Neuronal stem cell (in vitro differentiated cells): ENCODE measurements around the gene SH3RF2.

Experiments
- DNase-seq: peaks from one replicate; pipeline ENCODE4 v3.0.0-alpha.2; 2013; ENCODE audit warnings: low spot score
- H2AFZ ChIP-seq: one replicate; pipeline ENCODE4 v1.6.1; 2013; ENCODE audit warnings: mild to moderate bottlenecking, low read length, inconsistent platforms
- H2AK5ac ChIP-seq: 2 replicates; pipeline ENCODE4 v1.6.1; 2013; ENCODE audit warnings: low read depth, mild to moderate bottlenecking, inconsistent platforms, low read length, moderate library complexity, mixed read lengths
- H2BK120ac ChIP-seq: 2 replicates; pipeline ENCODE4 v1.6.1; 2013; ENCODE audit warnings: low read depth, mild to moderate bottlenecking, inconsistent platforms, low read length, moderate library complexity, mixed read lengths
- H2BK12ac ChIP-seq: one replicate; pipeline ENCODE4 v1.6.1; 2013; ENCODE audit warnings: low read length, inconsistent platforms
- H2BK15ac ChIP-seq: 2 replicates; pipeline ENCODE4 v1.6.1; 2013; ENCODE audit warnings: mild to moderate bottlenecking, low read length, inconsistent platforms, mixed read lengths
- H2BK5ac ChIP-seq: one replicate; pipeline ENCODE4 v1.6.1; 2013; ENCODE audit warnings: inconsistent platforms, mild to moderate bottlenecking, low read length, moderate library complexity
- H3K14ac ChIP-seq: one replicate; pipeline ENCODE4 v1.6.1; 2013; ENCODE audit warnings: low read length, inconsistent platforms
- H3K18ac ChIP-seq: 2 replicates; pipeline ENCODE4 v1.6.1; 2013; ENCODE audit warnings: low read length, inconsistent platforms
- H3K23ac ChIP-seq: 2 replicates; pipeline ENCODE4 v1.6.1; 2013; ENCODE audit warnings: low read depth, mild to moderate bottlenecking, mixed read lengths, low read length, inconsistent platforms; ENCODE audit not compliant: poor library complexity
- H3K27ac ChIP-seq: replicated peaks from 3 replicates; pipeline ENCODE4 v1.5.1; 2013; ENCODE audit warnings: low read length, inconsistent platforms
- H3K27me3 ChIP-seq, 3 experiments: 2 replicates each; pipeline ENCODE4 v1.6.1; 2013; ENCODE audit warnings: low read length in 3 of 3, mild to moderate bottlenecking in 2 of 3, inconsistent platforms in 1 of 3, low read depth in 1 of 3, mixed read lengths in 1 of 3, moderate library complexity in 1 of 3; ENCODE audit not compliant: control insufficient read depth in 3 of 3, insufficient read depth in 3 of 3
- H3K36me3 ChIP-seq, 2 donors: replicated peaks in 1 of 2; 2 replicates each; pipeline ENCODE4 v1.6.1; 2013; ENCODE audit warnings: low read length in 2 of 2; ENCODE audit not compliant: control insufficient read depth in 2 of 2, insufficient read depth in 2 of 2
- H3K4ac ChIP-seq: 2 replicates; pipeline ENCODE4 v1.6.1; 2013; ENCODE audit warnings: inconsistent platforms, mild to moderate bottlenecking, low read length, moderate library complexity
- H3K4me1 ChIP-seq, 2 donors: 1 replicate in 1 of 2; 2 replicates in 1 of 2; pipeline ENCODE4 v1.6.1; 2013; ENCODE audit warnings: low read length in 2 of 2, low read depth in 1 of 2; ENCODE audit not compliant: control insufficient read depth in 2 of 2, insufficient read depth in 1 of 2
- H3K4me2 ChIP-seq: one replicate; pipeline ENCODE4 v1.6.1; 2013; ENCODE audit warnings: mild to moderate bottlenecking, low read length, inconsistent platforms; ENCODE audit not compliant: insufficient read depth, poor library complexity, severe bottlenecking
- H3K4me3 ChIP-seq, 2 donors: 2 replicates each; pipeline ENCODE4 v1.5.1; 2013; ENCODE audit warnings: low read length in 2 of 2, mild to moderate bottlenecking in 2 of 2, inconsistent platforms in 1 of 2, moderate library complexity in 1 of 2
- H3K79me1 ChIP-seq: one replicate; pipeline ENCODE4 v1.6.1; 2013; ENCODE audit warnings: low read depth, mild to moderate bottlenecking, inconsistent platforms, low read length, moderate library complexity
- H3K9ac ChIP-seq: one replicate; pipeline ENCODE4 v1.6.1; 2013; ENCODE audit warnings: mild to moderate bottlenecking, low read depth, low read length, inconsistent platforms; ENCODE audit not compliant: poor library complexity
- H3K9me3 ChIP-seq, 2 donors: replicated peaks in 1 of 2; 2 replicates each; pipeline versions ENCODE3 to v1.6.1; 2013; ENCODE audit warnings: low read length in 2 of 2, mild to moderate bottlenecking in 2 of 2, inconsistent platforms in 1 of 2, low read depth in 1 of 2, mixed read lengths in 1 of 2, moderate library complexity in 1 of 2; ENCODE audit not compliant: control insufficient read depth in 2 of 2, insufficient read depth in 1 of 2
- H4K8ac ChIP-seq: one replicate; pipeline ENCODE4 v1.6.1; 2013; ENCODE audit warnings: low read depth, mild to moderate bottlenecking, inconsistent platforms, low read length, moderate library complexity
- H4K91ac ChIP-seq: one replicate; pipeline ENCODE4 v1.6.1; 2013; ENCODE audit warnings: low read length, low read depth, mild to moderate bottlenecking, inconsistent platforms; ENCODE audit not compliant: poor library complexity
- WGBS, 2 donors: extraction: QIAGEN DNeasy Blood & Tissue Kit; methylation state at CpG; one replicate each; pipeline ENCODE4 v1.1.7; 2013; ENCODE audit warnings: missing lambda C conversion rate in 2 of 2, mixed read lengths in 1 of 2; ENCODE audit not compliant: insufficient read length in 2 of 2, insufficient replicate concordance in 1 of 2; ENCODE audit errors: extremely low coverage in 2 of 2; 5-methylcytosine and 5-hydroxymethylcytosine counted together

Gene SH3RF2

DNA sequence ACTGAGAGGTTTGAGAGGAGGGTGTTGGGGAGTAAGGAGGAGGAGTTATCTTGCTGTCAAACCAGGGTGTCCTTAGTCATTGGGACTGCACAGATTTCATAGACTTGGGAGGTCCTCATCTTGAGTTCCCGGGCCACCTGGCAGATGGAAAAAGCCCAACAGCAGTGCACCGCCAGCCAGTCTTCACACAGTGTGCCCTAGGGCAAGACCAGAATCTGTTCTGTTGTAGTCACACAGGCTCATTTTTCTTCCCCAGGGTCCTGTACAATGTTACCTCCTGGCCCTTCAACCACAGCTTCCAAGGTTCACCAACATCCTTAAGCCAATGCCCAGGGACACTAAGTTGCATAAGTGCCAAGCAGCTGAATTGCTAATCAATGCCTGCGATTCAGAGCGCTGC lies 148.0 kb downstream of the SH3RF2 start:
- Histone ChIP-seq H2AK5ac (no peak overlapping the region), H3K4ac (no peak overlapping the region), H3K14ac (no peak overlapping the region), H3K4me3 (no peak overlapping the region), H2BK5ac (no peak overlapping the region), H2BK120ac (no peak overlapping the region), H3K36me3 (no peaks in the 10 kb centered on the region), H2AFZ (no peak overlapping the region), H2BK15ac (no peak overlapping the region), H3K27ac (no peak overlapping the region), H3K9ac (no peak overlapping the region), H3K23ac (no peak overlapping the region), H3K27me3 (no peaks in the 10 kb centered on the region), H3K4me1 (no peaks in the 10 kb centered on the region), H2BK12ac (no peak overlapping the region), H3K18ac (no peak overlapping the region), H4K91ac (no peak overlapping the region), H3K79me1 (no peaks in the 10 kb centered on the region), H3K4me2 (no peak overlapping the region), H3K9me3 (no peaks in the 10 kb centered on the region), H4K8ac (no peak overlapping the region)
- DNase-seq: no peak
- WGBS, 2 donors: no CpG with 5 or more reads among the region's 4 CpGs

GRCh38 chr5:146088098-146088497 lies 151.7 kb downstream of the SH3RF2 start:
- H2BK15ac ChIP-seq: no peak overlapping the region
- no peak overlapping the region for H3K27ac ChIP-seq
- no peak overlapping the region for H3K9ac ChIP-seq
- H4K91ac ChIP-seq: no peak overlapping the region
- no peak overlapping the region for H3K4me2 ChIP-seq
- no CpG with 5 or more reads among the region's 3 CpGs for WGBS, 2 donors
- no peak overlapping the region for H2AK5ac ChIP-seq
- no peak overlapping the region for H3K14ac ChIP-seq
- H3K36me3 ChIP-seq: no peaks in the 10 kb centered on the region
- no peaks in the 10 kb centered on the region for H3K4me1 ChIP-seq
- H3K9me3 ChIP-seq: no peaks in the 10 kb centered on the region
- DNase-seq: no peak
- no peak overlapping the region for H2BK5ac ChIP-seq
- H2BK120ac ChIP-seq: no peak overlapping the region
- H3K4me3 ChIP-seq: no peak overlapping the region
- H3K23ac ChIP-seq: no peak overlapping the region
- H3K4ac ChIP-seq: no peak overlapping the region
- no peak overlapping the region for H4K8ac ChIP-seq
- no peak overlapping the region for H3K18ac ChIP-seq
- H3K27me3 ChIP-seq: no peaks in the 10 kb centered on the region
- no peaks in the 10 kb centered on the region for H3K79me1 ChIP-seq
- no peak overlapping the region for H2BK12ac ChIP-seq
- no peak overlapping the region for H2AFZ ChIP-seq

DNA sequence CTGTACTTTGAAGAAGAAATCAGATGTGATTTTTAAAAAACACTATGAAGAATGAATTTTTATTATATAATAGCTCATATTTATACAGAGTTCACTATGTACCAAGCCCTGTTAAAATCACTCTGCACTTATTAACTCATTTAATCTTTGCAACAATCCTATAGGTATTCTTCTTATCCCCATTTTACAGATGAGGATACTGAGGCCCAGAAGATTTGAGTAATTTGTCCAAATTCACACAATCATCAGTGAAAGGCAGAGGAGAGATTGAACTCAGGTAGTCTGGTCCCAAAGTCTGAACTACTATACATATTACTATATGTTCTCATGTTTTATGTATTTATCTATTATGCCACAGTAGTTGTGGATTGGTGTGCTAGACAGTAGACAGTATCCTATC lies 152.9 kb downstream of the SH3RF2 start:
- no peaks in the 10 kb centered on the region for H3K27me3 ChIP-seq
- H3K9me3 ChIP-seq: no peaks in the 10 kb centered on the region
- H3K4ac ChIP-seq: no peak overlapping the region
- no peak overlapping the region for H4K8ac ChIP-seq
- no peak overlapping the region for H3K9ac ChIP-seq
- H2BK15ac ChIP-seq: no peak overlapping the region
- H3K18ac ChIP-seq: no peak overlapping the region
- H3K14ac ChIP-seq: no peak overlapping the region
- no peaks in the 10 kb centered on the region for H3K4me1 ChIP-seq
- no peak overlapping the region for H2BK12ac ChIP-seq
- H3K4me2 ChIP-seq: no peak overlapping the region
- H3K4me3 ChIP-seq: no peak overlapping the region
- H2BK120ac ChIP-seq: no peak overlapping the region
- no peak overlapping the region for H2AK5ac ChIP-seq
- no peak overlapping the region for H2AFZ ChIP-seq
- H3K79me1 ChIP-seq: no peaks in the 10 kb centered on the region
- no peaks in the 10 kb centered on the region for H3K36me3 ChIP-seq
- no peak overlapping the region for H2BK5ac ChIP-seq
- H4K91ac ChIP-seq: no peak overlapping the region
- no peak for DNase-seq
- H3K27ac ChIP-seq: no peak overlapping the region
- H3K23ac ChIP-seq: no peak overlapping the region

DNA sequence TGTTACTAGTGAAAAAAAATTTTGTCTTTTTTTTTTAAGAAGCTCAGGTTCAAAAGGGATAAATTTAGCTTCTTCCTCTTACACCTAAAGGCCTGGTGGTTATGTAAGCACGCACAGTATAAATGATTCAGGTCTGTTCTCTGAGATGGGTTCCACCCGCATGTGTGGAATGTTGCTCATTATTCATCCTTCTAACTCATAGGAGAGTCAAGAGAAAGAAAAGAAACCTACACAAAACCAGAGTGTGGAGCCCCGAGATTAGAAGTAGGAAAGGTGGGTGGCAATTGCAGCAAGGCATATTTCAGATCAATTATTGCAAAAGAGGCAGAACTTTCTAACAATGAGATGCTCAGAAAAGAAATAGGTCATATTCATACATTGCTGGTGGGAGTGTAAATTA lies 155.5 kb downstream of the SH3RF2 start:
- H3K36me3 ChIP-seq: no peaks in the 10 kb centered on the region
- no peaks in the 10 kb centered on the region for H3K9me3 ChIP-seq
- no peak overlapping the region for H2AFZ ChIP-seq
- H4K91ac ChIP-seq: no peak overlapping the region
- H3K14ac ChIP-seq: no peak overlapping the region
- H3K4me2 ChIP-seq: no peak overlapping the region
- no peak overlapping the region for H3K27ac ChIP-seq
- H3K27me3 ChIP-seq: no peaks in the 10 kb centered on the region
- H3K4me3 ChIP-seq: no peak overlapping the region
- no peak overlapping the region for H3K23ac ChIP-seq
- DNase-seq: no peak
- H2BK120ac ChIP-seq: no peak overlapping the region
- H3K9ac ChIP-seq: no peak overlapping the region
- no peak overlapping the region for H2BK12ac ChIP-seq
- no peak overlapping the region for H4K8ac ChIP-seq
- H2BK15ac ChIP-seq: no peak overlapping the region
- no peak overlapping the region for H3K4ac ChIP-seq
- no CpG with 5 or more reads among the region's 3 CpGs for WGBS, 2 donors
- no peak overlapping the region for H2BK5ac ChIP-seq
- H2AK5ac ChIP-seq: no peak overlapping the region
- H3K18ac ChIP-seq: no peak overlapping the region
- no peaks in the 10 kb centered on the region for H3K79me1 ChIP-seq
- H3K4me1 ChIP-seq: no peaks in the 10 kb centered on the region
